DND-41 (cell line): ENCODE data around the gene VPS35L.

Source experiments
- EZH2 ChIP-seq: IDR thresholded peaks from 3 replicates; pipeline ENCODE4 v1.6.1; 2012; ENCODE audit warnings: borderline replicate concordance, low read depth, mild to moderate bottlenecking, moderate library complexity, low read length, inconsistent platforms; ENCODE audit not compliant: severe bottlenecking
- TF ChIP-seq, protein P1 (sequence below): IDR thresholded peaks from 2 replicates; pipeline ENCODE4 v1.5.1; 2012; ENCODE audit warnings: borderline replicate concordance, low read length, moderate library complexity, mild to moderate bottlenecking; ENCODE audit not compliant: poor library complexity, severe bottlenecking; ENCODE audit errors: extremely low read depth

DNA sequence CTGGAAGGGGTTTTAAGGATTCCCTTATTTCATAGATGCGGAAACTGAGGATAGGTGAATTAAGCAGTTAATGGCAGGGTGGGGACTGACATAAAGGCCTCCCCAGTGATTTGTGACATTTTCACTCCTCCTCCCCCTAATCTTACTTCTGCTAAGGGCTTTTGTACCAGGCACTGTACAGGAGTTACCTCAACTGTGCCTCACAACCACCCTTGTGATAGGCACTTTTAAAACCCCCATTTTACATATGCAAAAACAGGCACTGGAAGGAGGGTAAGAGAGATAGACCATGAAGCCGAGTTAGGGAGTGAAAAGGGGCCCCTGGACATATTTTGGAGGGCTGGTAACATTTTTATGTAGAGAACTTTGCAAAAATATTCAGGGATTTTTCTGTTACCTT, 32.7 kb upstream of the VPS35L start:
- TF ChIP-seq, protein P1, sequence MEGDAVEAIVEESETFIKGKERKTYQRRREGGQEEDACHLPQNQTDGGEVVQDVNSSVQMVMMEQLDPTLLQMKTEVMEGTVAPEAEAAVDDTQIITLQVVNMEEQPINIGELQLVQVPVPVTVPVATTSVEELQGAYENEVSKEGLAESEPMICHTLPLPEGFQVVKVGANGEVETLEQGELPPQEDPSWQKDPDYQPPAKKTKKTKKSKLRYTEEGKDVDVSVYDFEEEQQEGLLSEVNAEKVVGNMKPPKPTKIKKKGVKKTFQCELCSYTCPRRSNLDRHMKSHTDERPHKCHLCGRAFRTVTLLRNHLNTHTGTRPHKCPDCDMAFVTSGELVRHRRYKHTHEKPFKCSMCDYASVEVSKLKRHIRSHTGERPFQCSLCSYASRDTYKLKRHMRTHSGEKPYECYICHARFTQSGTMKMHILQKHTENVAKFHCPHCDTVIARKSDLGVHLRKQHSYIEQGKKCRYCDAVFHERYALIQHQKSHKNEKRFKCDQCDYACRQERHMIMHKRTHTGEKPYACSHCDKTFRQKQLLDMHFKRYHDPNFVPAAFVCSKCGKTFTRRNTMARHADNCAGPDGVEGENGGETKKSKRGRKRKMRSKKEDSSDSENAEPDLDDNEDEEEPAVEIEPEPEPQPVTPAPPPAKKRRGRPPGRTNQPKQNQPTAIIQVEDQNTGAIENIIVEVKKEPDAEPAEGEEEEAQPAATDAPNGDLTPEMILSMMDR = no peak
- TF ChIP-seq EZH2 = no peak
